ENCODE data around the gene FLG2.

The FLG2 gene

GRCh38 chr1:152386940-152387339 lies 27.1 kb upstream of the FLG2 start:
- TF ChIP-seq, protein P1, sequence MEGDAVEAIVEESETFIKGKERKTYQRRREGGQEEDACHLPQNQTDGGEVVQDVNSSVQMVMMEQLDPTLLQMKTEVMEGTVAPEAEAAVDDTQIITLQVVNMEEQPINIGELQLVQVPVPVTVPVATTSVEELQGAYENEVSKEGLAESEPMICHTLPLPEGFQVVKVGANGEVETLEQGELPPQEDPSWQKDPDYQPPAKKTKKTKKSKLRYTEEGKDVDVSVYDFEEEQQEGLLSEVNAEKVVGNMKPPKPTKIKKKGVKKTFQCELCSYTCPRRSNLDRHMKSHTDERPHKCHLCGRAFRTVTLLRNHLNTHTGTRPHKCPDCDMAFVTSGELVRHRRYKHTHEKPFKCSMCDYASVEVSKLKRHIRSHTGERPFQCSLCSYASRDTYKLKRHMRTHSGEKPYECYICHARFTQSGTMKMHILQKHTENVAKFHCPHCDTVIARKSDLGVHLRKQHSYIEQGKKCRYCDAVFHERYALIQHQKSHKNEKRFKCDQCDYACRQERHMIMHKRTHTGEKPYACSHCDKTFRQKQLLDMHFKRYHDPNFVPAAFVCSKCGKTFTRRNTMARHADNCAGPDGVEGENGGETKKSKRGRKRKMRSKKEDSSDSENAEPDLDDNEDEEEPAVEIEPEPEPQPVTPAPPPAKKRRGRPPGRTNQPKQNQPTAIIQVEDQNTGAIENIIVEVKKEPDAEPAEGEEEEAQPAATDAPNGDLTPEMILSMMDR (IDR thresholded peaks at IDR 0.05), result no peak
- TF ChIP-seq ZFX (IDR thresholded peaks at IDR 0.05; ENCODE audit: borderline replicate concordance), result no peak
- H3K27ac ChIP-seq, result no peak overlapping the region

DNA sequence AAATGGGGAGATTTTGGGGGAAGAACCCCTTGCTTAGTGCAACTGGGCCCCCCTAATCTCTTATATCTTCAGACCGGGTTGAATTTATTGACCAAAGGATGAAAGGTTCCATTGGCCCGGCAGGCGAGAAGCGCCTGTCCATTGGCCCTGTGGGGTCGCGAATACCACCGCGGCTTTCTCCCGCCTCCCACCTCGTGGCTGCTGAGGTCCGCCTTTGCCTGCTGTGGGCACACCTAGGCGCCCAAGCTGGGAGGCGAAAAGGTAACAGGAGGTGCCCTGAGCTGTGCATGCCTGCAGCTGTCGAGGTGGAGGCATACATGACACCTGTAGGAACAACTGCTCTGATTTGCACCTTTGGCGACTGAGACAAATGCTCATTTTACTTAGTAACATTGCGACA lies 21.1 kb upstream of the FLG2 start:
- TF ChIP-seq, protein P1 (IDR thresholded peaks at IDR 0.05), result no peak
- no peak for TF ChIP-seq ZFX (IDR thresholded peaks at IDR 0.05; ENCODE audit: borderline replicate concordance)

GRCh38 chr1:152374451-152374850 lies 14.6 kb upstream of the FLG2 start:
- no peak overlapping the region for H3K27ac ChIP-seq
- TF ChIP-seq, protein P1 (IDR thresholded peaks at IDR 0.05), result no peak
- TF ChIP-seq ZFX (IDR thresholded peaks at IDR 0.05; ENCODE audit: borderline replicate concordance), result no peak

More for the DNA sequence above, 21.1 kb upstream of the FLG2 start:
- H3K27ac ChIP-seq, result no peak overlapping the region

GRCh38 chr1:152372672-152373071 lies 12.9 kb upstream of the FLG2 start:
- TF ChIP-seq ZFX (IDR thresholded peaks at IDR 0.05; ENCODE audit: borderline replicate concordance), result no peak
- TF ChIP-seq, protein P1 (IDR thresholded peaks at IDR 0.05), result no peak
- no peak overlapping the region for H3K27ac ChIP-seq

GRCh38 chr1:152367436-152367835 lies 7.6 kb upstream of the FLG2 start:
- no peak overlapping the region for H3K27ac ChIP-seq
- no peak for TF ChIP-seq ZFX (IDR thresholded peaks at IDR 0.05; ENCODE audit: borderline replicate concordance)
- TF ChIP-seq, protein P1 (IDR thresholded peaks at IDR 0.05), result no peak

GRCh38 chr1:152356736-152357135 lies 3.1 kb downstream of the FLG2 start:
- no peak for TF ChIP-seq ZFX (IDR thresholded peaks at IDR 0.05; ENCODE audit: borderline replicate concordance)
- TF ChIP-seq, protein P1 (IDR thresholded peaks at IDR 0.05), result no peak

GRCh38 chr1:152349611-152350010 lies 10.2 kb downstream of the FLG2 start:
- H3K27ac ChIP-seq, result no peak overlapping the region
- TF ChIP-seq ZFX (IDR thresholded peaks at IDR 0.05; ENCODE audit: borderline replicate concordance), result no peak
- TF ChIP-seq, protein P1 (IDR thresholded peaks at IDR 0.05), result no peak

More at GRCh38 chr1:152356736-152357135, 3.1 kb downstream of the FLG2 start:
- H3K27ac ChIP-seq, result no peak overlapping the region

Data from 22Rv1 (cell line).